Measurements from ENCODE around the gene CHN2. TPM values are rescaled to one million over a fixed set of nuclear protein-coding genes. Genes with fewer than 3 reads are reported as not detected.
"Not testable (repeated sequence)": the region's sequence is repeated elsewhere in the genome, so short reads cannot be mapped to it uniquely, and the experiment has no call there.

CHN2 gene
- total RNA-seq, 2 experiments from 2014 or later, result 1.7 to 1.8 TPM

DNA sequence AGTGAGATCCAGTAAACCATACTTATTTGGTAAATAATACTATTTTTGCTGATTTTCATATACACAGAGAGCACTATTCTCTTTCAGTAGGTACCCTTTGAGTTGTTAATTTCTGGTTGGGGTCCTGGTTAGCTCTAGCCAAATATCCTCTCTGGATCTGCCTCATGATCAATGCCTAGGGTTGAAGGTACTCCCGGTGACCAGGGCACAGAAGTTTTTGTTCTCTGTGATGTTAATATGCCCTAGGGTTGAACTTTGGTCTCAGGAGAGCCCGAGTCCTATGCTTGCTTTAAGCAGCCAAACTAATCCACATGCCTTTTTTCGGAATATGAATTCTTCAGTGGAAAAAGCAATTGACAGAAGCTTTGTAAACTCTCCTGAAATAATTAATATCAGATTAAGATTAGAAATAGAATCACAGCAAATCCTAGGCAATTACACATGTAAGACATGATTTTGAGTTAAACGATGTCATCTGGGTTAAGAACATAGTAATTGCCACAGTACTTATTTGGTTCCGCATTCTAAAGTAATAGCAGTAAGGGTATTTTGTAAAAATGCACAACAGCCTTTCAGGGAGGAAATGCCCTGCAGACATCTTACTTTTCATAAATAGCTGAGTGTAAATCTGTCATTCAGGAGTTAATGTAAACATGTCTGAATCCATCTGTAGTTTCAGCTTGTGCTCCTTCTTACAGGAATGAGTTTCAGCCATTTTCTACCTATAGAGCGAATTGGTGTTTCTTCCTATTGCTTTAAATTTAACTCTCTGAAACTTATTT, 10.1 kb downstream of the CHN2 start:
- intact Hi-C loops (cut with micrococcal nuclease), result no loop called here
- H3K27ac Mint-ChIP-seq, result no peak overlapping the region
- ATAC-seq (no peak), DNase-seq (no peak)
- H3K27me3 Mint-ChIP-seq, result peaks cover 5% of the 10 kb centered on the region
- peaks cover 19% of the 10 kb centered on the region for H3K4me1 Mint-ChIP-seq (ENCODE audit: low read depth)
- no peaks in the 10 kb centered on the region for H3K36me3 Mint-ChIP-seq (ENCODE audit: low read depth)
- TF ChIP-seq, protein P1, sequence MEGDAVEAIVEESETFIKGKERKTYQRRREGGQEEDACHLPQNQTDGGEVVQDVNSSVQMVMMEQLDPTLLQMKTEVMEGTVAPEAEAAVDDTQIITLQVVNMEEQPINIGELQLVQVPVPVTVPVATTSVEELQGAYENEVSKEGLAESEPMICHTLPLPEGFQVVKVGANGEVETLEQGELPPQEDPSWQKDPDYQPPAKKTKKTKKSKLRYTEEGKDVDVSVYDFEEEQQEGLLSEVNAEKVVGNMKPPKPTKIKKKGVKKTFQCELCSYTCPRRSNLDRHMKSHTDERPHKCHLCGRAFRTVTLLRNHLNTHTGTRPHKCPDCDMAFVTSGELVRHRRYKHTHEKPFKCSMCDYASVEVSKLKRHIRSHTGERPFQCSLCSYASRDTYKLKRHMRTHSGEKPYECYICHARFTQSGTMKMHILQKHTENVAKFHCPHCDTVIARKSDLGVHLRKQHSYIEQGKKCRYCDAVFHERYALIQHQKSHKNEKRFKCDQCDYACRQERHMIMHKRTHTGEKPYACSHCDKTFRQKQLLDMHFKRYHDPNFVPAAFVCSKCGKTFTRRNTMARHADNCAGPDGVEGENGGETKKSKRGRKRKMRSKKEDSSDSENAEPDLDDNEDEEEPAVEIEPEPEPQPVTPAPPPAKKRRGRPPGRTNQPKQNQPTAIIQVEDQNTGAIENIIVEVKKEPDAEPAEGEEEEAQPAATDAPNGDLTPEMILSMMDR (IDR thresholded peaks at IDR 0.05), result no peak
- POLR2A ChIA-PET, result interaction anchor here (1.0 kb wide), 1 partner anchor 14 kb away, joined by 3 read pairs; no protein-coding TSS in a partner anchor
- H3K4me3 Mint-ChIP-seq, result no peak overlapping the region
- H3K9me3 Mint-ChIP-seq, result no peaks in the 10 kb centered on the region
- CTCF ChIA-PET, result interaction anchor here (1.3 to 3.8 kb wide), 5 partner anchors 9 to 283 kb away, joined by 3 to 19 read pairs (median 4); no protein-coding TSS in a partner anchor

DNA sequence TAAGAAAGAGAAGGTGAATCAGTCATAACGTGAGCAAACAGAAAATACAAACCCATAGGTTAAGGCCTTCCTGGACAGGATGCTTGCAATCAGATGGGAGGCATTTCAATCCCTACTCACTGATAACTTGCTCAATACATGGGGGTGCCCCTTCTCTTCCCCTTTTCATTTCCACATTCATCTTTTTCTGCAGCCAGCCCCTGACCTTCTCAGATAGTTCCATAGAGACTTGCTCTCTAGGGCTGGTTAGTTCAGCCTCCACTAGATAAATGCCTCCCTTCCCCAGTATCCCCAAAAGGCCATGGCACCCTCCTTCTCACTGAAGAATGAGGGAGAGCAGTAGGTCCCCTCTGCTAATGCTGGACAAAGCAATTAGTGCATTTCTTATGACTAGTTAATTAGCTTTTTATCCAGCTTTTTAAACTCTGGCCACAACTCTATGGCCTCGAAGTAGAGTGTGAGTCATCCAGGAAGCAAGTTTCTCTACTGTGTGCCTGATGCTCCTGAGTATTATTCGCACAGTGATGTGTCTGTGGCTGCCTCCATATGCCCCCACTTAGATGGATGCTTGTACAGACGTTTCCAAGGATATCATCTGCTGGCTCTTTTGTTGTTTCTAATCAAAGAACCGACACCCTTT, 12.7 kb downstream of the CHN2 start:
- Mint-ChIP-seq H3K36me3 (ENCODE audit: low read depth) (no peaks in the 10 kb centered on the region), H3K4me1 (ENCODE audit: low read depth) (peaks cover 18% of the 10 kb centered on the region), H3K27me3 (no peaks in the 10 kb centered on the region), H3K9me3 (no peaks in the 10 kb centered on the region), H3K4me3 (no peak overlapping the region), H3K27ac (peak overlapping the region; percentile 20)
- intact Hi-C loops (cut with micrococcal nuclease), result no loop called here
- peak; percentile 20 for DNase-seq
- TF ChIP-seq, protein P1 (IDR thresholded peaks at IDR 0.05), result no peak
- peak; percentile 90 for ATAC-seq
- POLR2A ChIA-PET, result no interaction called here
- CTCF ChIA-PET, result interaction anchor here (1.2 to 3.8 kb wide), 2 partner anchors 18 to 70 kb away, joined by 3 to 19 read pairs; no protein-coding TSS in a partner anchor

DNA sequence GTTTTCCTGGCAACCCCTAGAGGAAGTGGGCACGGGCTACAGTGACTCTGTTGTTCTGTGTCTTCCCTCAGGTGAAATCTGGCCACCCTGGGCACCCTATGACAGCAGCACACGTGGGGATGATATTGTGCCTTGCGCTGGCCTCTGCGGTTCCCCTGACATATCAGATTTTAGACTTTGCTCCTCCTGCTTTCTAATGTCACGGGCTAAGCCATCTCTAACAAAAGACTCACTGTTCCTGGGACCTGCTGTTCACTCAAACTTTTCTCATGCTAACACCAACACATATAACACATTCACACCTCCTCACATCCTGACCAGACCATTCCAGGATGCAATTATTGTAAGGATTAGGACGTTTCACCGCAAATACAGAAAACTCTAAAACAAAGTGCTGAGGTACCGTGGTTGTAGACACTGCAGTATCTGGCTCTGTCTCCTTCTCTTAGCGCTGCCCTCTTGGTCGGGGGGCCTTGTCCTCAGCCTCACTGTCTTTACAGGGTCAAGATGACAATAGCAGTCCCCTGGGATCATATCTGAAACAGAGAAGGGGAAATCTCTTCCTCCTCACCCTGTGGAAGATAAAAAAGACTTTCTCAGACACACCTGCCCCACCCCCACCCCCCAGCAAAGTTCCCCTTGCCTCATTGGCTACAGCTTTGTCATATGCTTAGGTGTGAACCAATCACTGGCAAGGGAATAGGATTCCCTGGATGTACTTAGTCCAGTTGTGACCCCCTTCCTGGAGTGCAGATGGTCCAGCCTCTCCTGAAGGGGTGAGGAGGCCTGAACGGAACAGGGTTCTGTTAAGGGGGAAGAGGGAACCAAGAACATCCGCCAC, 14.1 kb downstream of the CHN2 start:
- intact Hi-C loops (cut with micrococcal nuclease), result no loop called here
- TF ChIP-seq, protein P1 (IDR thresholded peaks at IDR 0.05), result no peak
- CTCF ChIA-PET, result interaction anchor here (3.8 kb wide), 1 partner anchor 19 kb away, joined by 19 read pairs; no protein-coding TSS in a partner anchor
- DNase-seq (peak; percentile 60), ATAC-seq (peak; percentile 78)
- Mint-ChIP-seq H3K9me3 (no peaks in the 10 kb centered on the region), H3K4me1 (ENCODE audit: low read depth) (peaks cover 18% of the 10 kb centered on the region), H3K36me3 (ENCODE audit: low read depth) (no peaks in the 10 kb centered on the region), H3K27ac (peak overlapping the region; percentile 59), H3K27me3 (no peaks in the 10 kb centered on the region), H3K4me3 (no peak overlapping the region)
- POLR2A ChIA-PET, result no interaction called here

DNA sequence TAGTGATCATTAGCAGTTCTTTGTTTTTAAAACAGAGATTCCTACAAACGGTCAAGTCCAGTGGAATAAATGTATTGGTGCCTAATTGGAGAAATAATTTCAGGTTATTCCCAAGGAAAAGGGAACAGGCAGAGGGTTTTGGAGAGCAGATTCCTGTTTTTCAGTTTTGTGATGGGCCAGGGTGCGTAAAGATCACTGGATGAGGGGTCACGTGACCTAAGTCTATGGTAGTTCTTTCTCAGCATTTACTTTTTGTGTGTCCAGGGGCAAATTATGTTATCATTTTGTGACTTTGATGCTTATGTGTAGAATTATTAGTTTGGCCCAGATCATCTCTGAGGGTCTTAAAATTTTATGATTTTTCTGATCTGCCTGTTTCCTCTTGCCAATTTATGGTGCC, 15.2 kb downstream of the CHN2 start:
- intact Hi-C loops (cut with micrococcal nuclease), result no loop called here
- DNase-seq, result no peak
- ATAC-seq, result no peak
- ChIA-PET POLR2A (no interaction called here), CTCF (no interaction called here)
- Mint-ChIP-seq H3K36me3 (ENCODE audit: low read depth) (no peaks in the 10 kb centered on the region), H3K4me1 (ENCODE audit: low read depth) (peaks cover 18% of the 10 kb centered on the region), H3K27me3 (no peaks in the 10 kb centered on the region), H3K27ac (no peak overlapping the region), H3K9me3 (no peaks in the 10 kb centered on the region), H3K4me3 (no peak overlapping the region)
- TF ChIP-seq, protein P1 (IDR thresholded peaks at IDR 0.05), result no peak

DNA sequence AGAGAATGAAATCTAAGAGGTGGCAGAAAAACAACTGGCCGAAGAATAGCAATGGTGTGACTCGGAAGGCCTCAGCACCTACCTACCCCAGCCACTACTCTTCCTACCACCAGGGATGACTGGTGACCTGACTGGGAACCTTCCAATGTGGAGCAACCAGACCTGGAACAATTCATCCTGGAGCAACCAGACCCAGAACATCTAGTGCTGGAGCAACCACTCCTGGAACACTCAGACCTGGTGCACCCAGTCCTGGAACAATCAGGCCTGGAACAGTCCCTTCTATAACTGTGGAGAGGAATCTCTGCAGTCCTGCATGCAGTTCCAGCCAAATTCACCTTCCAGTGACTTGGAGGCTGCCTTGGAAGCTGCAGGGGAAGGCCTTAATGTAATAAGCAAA, 18.2 kb downstream of the CHN2 start:
- H3K9me3 Mint-ChIP-seq; DNase-seq; H3K27ac Mint-ChIP-seq; H3K36me3 Mint-ChIP-seq (ENCODE audit: low read depth); H3K27me3 Mint-ChIP-seq; H3K4me3 Mint-ChIP-seq; ATAC-seq; POLR2A ChIA-PET; intact Hi-C loops (cut with micrococcal nuclease): not testable (repeated sequence)
- CTCF ChIA-PET, result interaction anchor here (1.0 to 1.2 kb wide), 2 partner anchors 23 kb away, joined by 4 to 5 read pairs; no protein-coding TSS in a partner anchor
- peaks cover 11% of the 10 kb centered on the region for H3K4me1 Mint-ChIP-seq (ENCODE audit: low read depth)

All from activated CD8-positive, alpha-beta T cell treated with anti-CD3 and anti-CD28 coated beads for 36 hours (primary cell).